Stimulated activated naive CD8-positive, alpha-beta T cell treated with anti-CD3 and anti-CD28 coated beads, Interleukin-15, Interleukin-2, amounts not matched to agents 100 U/mL and 50 U/mL, for 24 hours (primary cell): ENCODE data around the gene NLRP1.
A peak's percentile ranks its signal among the peaks of the same experiment; 100 is the strongest.

Experiments used
- ATAC-seq: fragments of 150-1000 bp; cut with Tn5 transposase; one replicate; pipeline ENCODE4 v1.10.0; 2021
- DNase-seq: peaks from one replicate; pipeline ENCODE4 v3.0.0; 2021

NLRP1 gene

DNA sequence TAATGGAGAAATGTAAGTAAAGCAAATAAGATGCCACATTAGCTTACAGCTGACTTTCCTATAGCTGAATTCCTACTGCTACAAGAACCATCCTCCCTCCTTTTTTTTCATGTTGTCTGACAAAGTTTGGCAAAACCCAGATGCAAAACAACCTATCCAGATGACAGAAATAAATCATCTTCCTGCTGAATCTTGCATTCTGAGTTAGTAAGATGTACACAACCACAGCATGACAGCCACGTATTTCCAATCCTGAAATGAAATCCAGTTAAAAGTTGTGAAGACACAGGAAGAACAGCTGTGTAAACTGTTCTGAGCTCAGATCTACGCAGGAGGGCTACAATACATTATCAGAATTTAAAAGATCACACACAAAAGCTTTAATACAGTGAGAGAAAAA, 110.4 kb downstream of the NLRP1 start:
- ATAC-seq = no peak
- no peak for DNase-seq

DNA sequence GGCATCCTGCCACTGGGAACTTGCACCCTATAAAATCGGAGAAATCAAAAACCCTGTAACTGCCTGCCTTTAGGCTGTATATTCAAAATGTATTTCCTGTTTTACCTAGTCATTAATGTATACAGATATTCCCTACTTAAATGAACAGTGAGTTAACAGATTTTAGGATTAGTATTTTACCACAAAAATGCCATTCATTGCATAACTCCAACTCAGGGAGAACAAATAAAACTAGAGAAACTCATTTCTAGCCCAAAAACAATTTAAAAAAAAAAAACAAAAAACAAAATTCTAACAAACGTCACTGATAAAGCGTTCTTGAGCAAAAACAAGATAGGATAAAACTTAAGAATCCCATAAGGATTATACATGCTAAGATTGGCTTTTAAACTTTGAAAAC, 111.8 kb downstream of the NLRP1 start:
- no peak for DNase-seq

DNA sequence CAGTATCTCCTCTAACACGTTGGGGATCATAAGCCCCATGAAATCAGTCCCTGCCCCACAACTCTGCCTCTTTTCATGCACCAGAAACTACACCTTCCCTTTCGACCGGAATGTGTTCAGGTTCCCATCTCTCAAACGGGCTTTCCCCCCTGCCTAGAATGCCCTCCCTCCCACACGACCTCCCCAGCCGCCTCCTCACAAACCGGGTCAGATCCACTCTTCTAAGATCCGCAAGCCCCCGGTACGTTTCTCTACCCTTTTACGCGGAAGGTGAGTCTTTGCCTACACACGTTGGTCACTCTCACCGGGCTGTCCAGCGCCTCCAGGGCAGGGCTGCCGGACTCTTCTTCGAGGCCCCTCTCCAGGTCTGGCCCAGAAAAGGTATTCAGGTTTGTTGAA, 116.2 kb downstream of the NLRP1 start:
- peak; percentile 20 for DNase-seq
- ATAC-seq = no peak

More for the DNA sequence above, 111.8 kb downstream of the NLRP1 start:
- no peak for ATAC-seq

DNA sequence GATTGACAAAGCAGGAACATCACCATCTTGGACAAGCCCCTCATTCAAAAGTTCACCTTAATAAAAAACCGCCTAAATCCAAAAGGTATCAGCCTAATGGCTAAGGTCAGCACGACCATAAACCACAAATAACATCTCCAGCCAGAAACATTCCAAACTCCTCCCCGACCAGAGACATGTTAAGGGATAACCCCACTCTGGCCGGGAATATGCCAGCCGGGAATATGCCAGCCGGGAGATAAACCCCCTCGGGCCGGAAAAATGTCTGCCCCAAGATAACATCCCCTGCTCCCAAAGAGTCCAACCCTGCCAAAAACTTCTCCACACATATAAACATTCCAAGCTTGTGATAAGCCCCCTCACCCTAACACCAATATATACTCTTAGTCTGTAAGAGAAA, 116.9 kb downstream of the NLRP1 start:
- no peak for DNase-seq
- no peak for ATAC-seq

DNA sequence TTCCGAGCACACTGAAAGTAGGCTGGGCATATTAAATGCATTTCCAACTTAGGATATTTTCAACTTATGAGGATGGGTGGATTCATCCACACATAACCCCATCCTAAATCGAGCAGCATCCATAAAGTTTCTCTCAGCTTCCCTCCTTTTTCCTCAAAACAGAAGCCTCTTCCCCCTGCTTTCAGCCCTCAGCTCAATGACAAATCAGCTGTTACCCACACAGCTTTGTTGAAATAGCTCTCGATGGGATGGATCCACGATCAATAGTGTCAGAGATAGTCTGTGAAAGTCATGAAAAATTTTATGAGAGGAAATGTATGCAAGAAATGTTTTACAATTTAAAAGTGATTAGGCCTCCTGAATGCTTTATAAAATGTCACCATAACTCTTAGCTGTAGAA, 118.0 kb downstream of the NLRP1 start:
- no peak for DNase-seq
- no peak for ATAC-seq

DNA sequence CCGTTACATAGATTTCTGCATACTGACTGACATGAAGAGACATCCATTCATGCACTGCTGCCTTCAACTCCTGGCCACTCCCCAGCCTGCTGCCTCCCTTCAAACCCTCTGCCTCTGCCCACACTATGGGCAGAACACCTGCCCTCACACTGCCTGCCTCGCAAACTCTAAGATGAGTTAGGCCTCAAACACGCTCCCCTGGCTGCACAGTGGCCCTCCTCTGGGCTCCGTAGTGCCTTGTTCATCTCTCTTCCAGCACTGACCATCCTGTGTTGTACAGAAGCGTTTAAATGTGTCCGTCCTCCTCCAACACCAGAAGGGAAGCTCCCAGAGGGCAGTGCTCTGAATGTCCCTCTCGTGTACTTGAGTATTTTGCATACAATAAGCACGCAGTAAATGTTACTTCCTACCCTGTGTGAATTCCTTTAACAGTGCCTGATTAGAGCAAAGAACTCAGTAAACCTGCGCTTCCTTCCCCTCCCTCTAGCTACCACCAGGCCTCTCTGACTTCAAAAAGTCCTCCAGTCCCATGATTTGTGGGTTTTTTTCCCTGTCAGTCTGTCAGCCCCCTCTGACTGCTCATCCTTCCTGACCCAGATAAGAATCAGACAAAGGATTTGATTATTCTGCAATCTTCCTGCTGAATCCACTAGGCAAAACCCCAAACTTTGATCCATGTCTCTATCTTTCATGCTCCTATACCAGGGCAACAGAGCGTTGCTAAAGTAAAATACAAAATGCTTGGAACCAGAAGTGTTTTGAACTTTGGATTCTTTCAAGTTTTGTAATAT, 119.4 kb downstream of the NLRP1 start:
- no peak for ATAC-seq
- no peak for DNase-seq
